Suppressor macrophage treated with lipopolysaccharide for 1 hour (primary cell): ENCODE results near the gene KANSL3.
"Not testable (repeated sequence)": the region's sequence is repeated elsewhere in the genome, so short reads cannot be mapped to it uniquely, and the experiment has no call there.

ENCODE experiments used
- DNase-seq, 3 donors: peaks; one replicate each; pipeline ENCODE4 v3.0.0-alpha.2; 2020 to 2022

KANSL3 gene

GRCh38 chr2:96638144-96639121 is at the start of gene KANSL3:
TSS of gene KANSL3 (minus strand) at chr2:96638312. CDS start at chr2:96637135, 1,177 bp downstream.
- peak; percentile 97 to 98 (median 97) for DNase-seq

GRCh38 chr2:96687266-96687665 is 49.2 kb upstream of the KANSL3 start:
- no peak for DNase-seq

GRCh38 chr2:96685577-96686459 is 47.7 kb upstream of the KANSL3 start:
- no peak for DNase-seq

GRCh38 chr2:96684883-96685576 is 46.9 kb upstream of the KANSL3 start:
- no peak for DNase-seq

GRCh38 chr2:96683972-96684820 is 46.1 kb upstream of the KANSL3 start:
- DNase-seq = no peak

GRCh38 chr2:96683307-96683706 is 45.2 kb upstream of the KANSL3 start:
- no peak for DNase-seq

DNA sequence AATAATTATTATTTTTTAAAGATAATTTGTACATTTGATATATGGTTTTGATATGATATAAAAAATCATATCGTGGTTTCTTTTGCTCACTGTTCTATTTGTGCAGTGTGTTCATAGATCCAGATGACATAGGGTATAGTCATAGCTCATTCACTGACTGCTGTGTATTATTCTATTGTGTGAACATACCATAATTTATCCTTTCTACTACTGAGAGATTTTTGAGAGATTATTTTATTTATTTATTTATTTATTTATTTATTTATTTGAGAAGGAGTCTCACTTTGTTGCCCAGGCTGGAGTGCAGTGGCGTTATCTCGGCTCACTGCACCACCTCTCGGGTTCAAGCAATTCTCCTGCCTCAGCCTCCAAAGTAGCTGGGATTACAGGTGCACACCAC is 43.4 kb upstream of the KANSL3 start:
- DNase-seq = no peak

GRCh38 chr2:96680561-96681141 is 42.5 kb upstream of the KANSL3 start:
- no peak for DNase-seq

DNA sequence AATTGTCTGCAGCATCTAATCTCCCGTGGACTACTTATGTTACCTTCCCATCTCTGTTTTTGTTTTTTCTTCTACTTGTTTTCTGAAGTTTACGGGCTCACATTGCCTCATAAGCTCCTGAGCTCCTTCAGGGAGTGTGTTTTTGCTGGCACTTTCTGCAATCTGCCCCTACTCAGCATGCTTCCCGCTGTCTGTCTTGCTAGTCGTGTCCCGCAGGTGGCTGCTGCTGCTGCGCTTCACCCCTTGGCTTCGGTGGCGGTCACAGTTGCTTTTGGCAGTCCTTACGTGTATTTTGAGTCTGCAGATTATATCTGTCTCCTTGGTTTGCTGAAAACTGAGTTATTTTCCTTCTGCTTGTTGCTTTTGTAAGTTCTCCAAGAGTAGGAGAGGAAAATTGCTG is 41.7 kb upstream of the KANSL3 start:
- no peak for DNase-seq

DNA sequence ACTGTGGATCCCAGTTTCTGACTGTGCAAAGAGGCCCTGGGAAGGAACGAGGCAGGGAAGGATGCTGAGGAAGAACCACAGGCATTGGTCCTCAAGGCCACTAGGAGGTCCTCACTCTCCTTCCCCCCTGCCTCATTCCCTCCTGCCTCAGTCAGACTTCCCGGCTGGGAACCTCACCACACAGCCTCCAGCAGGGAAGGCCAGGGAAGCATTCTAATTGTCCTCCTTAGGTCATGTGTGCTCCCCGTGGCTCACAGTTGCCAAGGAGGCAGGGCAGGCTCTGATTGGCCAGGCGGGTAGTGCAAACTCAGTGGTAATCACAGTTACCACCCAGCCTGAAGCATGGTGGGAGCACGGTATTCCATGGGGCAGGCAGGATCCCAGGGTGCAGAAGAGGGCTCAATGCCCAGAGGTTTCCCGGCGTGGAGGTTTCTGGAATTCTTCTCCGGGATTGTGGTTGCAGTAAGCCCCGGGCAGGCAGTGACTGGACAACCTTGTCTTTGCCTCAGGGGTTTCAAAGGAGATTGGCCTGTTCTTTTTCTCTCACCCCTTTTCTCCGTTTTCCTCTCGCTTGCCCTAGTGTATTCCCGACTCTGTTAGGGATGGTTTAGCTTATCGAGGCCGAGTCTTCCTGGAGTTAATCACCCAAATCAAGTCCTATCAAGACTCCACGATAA is 31.6 kb upstream of the KANSL3 start:
- DNase-seq = no peak

GRCh38 chr2:96668771-96669170 is 30.7 kb upstream of the KANSL3 start:
- DNase-seq = no peak

DNA sequence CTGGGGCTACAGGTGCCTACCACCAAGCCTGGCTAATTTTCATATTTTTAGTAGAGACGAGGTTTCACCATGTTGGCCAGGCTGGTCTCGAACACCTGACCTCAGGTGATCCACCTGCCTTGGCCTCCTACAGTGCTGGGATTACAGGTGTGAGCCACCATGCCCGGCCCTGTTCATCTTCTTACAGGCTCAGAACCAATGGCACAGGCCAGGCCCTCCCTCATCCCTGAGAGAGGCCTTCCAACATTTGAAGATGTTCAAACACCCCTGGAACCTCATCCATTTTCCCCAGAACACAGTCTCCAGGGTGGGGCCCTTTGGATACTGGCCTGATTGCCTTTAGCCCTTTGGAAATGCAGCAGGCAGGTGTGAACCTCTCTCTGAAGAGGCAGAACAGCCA is 27.6 kb upstream of the KANSL3 start:
- DNase-seq = not testable (repeated sequence)

- peak; percentile 86 to 96 (median 93) for DNase-seq
Observed at GRCh38 chr2:96665083-96665569, 27.0 kb upstream of the KANSL3 start.

DNA sequence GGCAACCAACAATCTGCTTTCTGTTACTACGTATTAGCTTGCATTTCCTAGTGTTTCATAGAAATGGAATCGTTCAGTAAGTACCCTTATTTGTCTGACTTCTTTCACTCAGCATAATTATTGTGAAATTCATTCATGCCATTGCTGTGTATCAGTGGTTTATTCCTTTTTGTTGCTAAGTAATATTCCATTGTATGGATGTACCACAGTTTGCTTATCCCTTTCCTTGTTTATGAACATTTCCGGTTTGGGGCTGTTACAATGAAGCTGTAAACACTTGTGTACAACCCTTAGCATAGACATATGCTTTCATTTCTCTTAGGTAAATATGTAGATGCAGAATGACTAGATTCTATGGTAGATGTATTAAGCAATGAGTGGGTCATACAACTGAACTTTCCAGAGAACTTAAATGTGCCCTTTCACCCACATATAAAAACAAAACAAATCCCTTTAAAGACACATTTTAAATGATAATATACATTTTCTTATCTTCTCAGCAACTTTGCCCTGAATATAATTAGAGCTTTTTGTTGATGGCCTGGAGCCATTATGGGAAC is 26.3 kb upstream of the KANSL3 start:
- DNase-seq = peak in 2 of 3 donors; percentile 31 to 35

DNA sequence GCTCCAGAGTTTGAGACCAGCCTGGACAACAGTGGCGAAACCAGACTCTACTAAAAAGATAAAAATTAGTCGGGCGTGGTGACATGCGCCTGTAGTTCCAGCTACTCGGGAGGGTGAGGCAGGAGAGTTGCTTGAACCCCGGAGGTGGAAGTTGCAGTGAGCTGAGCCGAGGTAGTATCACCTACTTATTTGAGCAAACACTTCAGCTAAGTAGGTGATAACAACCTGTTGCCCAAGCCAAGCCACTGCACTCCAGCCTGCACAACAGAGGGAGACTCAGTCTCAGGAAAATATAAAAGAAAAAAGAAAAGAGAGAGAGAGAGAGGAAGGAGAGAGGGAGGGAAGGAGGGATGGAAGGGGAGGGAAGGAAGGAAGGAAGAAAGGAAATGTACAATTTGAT is 25.7 kb upstream of the KANSL3 start:
- DNase-seq = no peak

DNA sequence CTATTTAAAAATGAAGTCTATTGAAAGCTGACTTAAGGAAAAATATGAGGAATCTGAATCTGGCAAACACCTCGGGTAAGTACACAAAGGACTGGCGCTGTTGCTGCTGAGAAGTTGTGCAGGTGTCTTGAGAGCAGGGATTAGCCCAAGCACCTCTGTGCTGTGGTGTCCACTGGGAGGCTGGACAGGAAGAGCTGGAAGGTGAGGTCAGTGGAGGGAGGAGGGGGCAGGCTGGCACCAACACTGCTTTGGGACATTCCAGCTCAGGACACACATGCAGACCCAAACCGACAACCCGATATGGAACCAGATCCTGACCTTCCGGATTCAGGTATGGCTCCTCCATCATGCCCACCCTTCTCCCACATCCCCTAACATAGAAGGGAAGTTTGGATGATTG is 25.1 kb upstream of the KANSL3 start:
- no peak for DNase-seq

- no peak for DNase-seq
Observed at GRCh38 chr2:96662360-96662759, 24.2 kb upstream of the KANSL3 start.

DNA sequence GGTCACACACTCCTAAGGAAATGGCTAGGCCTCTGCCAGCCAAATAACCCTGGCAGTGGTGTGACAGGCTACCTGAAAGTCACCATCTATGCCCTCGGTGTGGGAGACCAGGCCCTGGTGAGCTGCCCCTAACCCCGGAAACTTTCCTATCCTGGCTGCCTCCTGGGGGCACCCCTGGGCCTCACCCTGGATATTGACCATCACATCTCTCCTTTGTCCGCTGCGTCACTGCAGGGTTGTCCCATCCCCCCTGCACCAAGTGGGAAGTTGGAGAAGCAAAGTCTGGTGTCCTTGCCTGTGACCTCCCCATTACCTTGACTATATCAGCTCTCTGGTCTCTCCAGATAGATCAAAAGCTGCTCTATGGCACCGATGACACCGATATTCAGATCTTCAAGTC is 23.2 kb upstream of the KANSL3 start:
- no peak for DNase-seq

DNA sequence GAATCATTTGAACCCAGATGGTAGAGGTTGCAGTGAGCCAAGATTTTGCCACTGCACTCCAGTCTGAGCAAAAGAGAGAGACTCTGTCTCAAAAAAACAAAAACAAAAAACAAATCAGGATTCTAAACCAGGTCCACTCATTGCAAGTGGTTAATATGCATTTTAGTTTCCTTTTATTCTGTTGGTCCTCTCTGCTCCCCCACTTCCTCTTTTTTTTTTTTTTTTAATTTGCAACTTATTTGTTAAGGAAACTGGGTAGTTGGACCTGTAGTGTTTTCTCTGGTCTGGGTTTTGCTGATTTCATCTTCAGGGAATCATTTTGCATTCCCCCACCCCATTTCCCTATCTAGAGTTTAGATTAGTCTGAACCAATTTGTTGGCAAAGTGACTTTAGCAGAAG is 18.4 kb upstream of the KANSL3 start:
- DNase-seq = peak; percentile 26 to 74 (median 66)

GRCh38 chr2:96655526-96655925 is 17.4 kb upstream of the KANSL3 start:
- DNase-seq = peak; percentile 53 to 69 (median 69)
